ENCODE results near the gene MYLK4.

The MYLK4 gene

DNA sequence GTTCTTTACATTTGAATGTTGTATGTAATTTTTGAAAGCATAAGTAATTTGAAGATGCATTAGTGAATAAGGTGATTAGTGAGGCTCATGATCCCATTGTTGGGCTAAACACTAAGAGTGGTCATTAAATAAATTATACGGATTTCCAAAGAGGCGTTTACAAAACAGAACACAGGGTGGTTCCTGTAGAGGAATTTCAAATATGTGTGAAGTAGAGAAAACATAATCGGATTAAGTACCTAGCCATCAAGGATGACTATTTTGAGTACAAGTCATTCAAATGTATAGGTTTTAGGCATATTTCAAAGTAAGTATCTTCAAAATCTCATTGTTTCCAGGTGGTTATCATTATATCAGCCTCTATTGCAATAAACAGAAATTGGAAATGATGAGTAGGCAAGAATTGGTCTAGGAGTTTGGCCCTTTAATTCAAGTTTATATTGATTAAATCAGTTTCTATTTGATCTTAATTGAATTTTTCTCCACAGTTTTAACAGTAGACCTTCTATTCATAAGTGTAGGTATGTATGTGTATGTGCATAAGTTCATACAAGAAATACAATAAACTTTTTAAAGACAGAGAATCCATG, 94.8 kb downstream of the MYLK4 start:
- DNase-seq, result peak; percentile 19

DNA sequence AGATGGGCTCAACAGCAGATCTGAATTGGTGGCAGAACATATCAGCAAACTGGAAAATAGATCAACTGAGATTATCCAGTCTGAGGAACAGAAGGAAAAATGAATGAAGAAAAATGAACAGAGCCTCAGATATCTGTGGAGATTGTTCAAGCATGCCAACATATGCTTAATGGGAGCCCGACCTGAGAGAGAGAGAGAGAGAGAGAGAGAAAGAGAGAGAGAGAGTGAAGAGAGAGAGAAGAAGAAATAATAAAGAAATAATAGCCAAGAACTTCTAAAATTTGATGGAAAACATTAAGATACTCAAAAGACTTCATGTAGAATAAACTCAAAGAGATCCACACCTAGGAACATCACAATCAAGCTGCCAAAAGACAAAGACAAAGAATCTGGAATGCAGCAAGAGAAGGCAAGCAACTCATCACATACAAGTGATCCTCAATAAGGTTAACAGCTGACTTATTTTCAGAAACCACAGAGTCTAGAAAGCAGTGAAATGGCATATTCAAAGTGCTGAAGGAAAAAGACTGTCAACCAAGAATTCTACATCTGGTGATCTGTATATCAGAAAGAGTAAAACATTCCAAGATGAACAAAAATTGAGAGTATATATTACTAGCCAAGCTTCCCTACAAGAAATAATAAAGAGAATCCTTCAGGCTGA, 97.2 kb downstream of the MYLK4 start:
- no peak for DNase-seq

DNA sequence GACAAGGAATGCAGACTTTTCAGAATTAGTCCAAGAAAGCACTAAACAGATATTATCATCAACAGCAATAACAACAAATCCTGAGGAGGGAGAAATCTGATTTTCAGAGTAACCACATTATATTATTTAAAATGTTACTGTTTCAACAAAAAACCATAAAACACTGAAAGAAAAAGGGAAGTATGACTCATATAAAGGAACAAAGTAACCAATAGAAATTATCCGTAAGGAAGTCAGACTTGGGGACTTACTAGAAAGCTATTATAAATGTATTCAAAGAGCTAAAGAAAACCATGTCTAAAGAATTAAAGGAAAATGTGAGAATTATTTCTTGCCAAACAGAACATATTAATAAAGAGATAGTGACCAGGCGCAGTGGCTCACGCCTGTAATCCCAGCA, 98.1 kb downstream of the MYLK4 start:
- DNase-seq, result no peak

DNA sequence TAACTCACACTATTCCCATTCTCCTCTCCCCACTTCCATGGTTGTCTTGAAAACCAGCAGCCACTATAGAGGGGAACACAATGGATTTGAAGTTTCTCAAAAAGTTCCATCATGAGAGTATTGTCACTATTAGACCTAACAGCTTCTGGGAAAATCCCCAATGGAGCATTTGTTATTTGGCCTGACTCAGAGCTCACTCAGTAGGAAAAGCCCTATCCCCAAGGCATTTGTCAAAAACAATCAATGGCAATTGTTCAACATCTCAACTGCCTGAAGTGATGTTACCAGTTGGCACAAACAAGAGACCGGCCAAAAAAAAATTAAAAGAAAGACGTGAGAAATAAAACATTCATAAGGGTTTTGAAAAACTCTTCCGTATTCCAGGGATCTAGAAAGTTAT, 98.8 kb downstream of the MYLK4 start:
- DNase-seq, result no peak

DNA sequence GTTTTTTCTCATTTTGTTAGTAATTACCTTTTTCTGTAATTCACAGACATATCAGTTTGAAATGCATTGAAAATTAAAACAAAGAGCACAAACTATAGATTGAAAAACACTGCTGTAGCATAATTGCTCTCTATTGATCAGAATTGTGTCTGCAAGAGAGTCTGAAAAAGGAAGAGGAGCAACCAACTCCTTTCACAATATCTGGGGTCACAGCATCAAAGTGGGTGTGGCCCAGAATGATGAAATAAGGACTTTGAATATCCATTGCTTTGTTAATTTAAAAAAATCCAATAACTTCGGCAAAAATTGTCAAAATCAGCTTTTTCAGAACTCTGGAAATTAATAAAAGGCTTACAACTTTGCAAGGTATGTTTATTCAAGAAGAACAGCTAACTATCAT, 99.2 kb downstream of the MYLK4 start:
- no peak for DNase-seq

DNA sequence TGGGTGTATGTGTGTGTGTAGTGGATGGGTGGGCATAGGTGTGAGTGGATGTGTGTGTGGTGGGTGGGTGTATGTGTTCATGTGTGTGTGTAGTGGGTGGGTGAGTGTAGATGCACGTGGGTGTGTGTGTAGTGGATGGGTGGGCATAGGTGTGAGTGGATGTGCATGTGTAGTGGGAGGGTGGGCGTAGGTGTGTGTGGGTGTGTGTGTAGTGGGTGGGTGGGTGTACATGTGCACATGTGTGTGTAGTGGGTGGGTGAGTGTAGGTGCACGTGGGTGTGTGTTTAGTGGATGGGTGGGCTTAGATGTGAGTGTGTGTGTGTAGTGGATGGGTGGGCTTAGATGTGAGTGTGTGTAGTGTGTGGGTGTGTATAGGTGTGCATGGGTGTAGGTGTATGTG, 104.4 kb downstream of the MYLK4 start:
- DNase-seq, result no peak

DNA sequence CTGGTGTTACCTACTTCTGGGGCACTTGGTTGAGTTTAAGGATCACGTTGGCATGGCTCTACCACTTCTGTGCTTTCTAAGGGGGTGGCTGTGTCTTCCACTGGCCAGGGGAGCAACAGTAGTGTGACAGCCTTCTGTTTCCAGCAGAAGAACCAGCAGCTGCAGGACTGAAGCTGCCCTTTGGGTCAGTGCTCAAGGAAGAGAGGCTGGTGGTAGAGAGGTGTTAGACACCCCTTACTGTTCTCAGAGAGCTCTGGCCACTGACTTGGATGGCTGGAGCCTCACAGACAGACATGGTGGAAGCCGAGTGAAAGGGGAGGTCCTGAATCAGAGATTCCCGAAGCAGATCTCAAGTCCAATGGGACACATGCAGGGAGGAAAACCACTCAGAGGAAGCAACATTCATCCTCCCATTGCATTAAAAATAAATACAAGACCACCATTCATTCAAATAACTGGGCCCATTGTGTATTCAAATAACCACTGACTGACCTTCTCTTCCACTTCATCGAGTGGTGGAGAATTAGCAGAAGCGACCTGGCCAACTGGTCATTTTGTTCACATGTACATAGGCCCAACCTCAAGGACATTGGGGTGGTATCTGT, 106.7 kb downstream of the MYLK4 start:
- no peak for DNase-seq

DNA sequence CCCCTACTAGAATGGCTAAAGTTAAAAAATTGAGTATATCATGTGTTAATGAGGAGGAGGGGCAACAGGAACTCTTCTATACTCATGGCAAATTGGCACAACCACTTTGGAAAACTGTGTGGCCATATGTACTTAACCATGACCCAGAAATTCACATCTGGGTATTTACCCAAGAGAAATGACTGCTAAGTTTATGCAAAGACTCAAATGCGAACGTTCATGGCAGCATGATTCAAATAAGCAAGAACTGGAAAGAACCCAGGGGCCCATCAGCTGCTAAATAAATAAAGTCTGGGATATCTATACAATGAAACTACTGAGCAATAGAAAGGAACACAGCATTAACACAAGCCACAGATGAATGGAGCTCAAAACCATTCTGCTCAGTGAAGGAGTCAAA, 107.6 kb downstream of the MYLK4 start:
- DNase-seq, result no peak

DNA sequence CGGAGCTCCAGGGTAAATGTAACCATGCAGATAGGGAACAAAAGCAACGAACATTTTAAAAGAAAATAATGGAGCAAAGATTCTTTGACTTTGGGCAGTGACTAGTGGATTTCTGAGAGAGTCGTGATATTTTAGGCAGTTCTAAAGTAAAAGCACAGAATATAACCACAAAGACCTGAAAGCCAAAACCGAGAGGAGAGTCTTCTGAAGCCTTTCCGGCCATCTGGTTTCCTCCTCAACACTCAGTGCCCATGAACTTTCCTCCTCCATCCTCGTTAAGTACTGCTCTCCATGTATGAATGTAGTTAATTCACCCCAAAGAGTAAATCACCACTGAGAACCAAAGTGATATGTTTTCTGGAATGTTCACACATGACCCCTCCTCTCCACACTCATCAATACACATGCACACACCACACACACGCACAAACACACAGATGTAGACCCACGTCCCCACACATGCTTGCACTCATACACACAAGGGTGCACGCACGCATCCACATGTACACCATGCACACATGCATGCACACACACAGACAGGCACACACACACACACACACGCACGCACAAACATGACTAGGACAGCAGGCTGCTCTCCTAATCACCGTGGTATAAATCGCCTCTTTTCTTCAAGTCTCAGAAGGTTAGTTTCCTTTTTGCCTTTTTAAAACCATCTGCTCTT, 109.5 kb downstream of the MYLK4 start:
- DNase-seq, result no peak

DNA sequence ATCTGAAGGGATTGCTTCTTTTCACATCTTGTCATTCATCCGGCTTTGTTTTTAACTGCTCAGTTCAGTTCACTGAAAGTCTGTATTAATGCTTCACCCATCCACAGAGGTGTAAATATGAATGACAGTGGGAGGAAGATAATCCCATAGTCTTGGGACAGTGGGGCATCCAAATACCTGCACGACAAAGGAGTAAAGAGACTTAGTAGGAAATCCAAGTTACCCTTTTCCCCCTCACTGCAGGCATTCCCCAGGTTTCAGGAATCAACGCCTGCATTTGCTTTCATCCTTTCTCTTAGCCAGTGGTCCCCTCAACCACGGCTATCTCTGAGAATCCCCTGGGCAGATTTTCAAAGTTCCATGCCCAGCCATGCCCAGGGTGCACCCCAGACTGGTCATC, 110.2 kb downstream of the MYLK4 start:
- no peak for DNase-seq

DNA sequence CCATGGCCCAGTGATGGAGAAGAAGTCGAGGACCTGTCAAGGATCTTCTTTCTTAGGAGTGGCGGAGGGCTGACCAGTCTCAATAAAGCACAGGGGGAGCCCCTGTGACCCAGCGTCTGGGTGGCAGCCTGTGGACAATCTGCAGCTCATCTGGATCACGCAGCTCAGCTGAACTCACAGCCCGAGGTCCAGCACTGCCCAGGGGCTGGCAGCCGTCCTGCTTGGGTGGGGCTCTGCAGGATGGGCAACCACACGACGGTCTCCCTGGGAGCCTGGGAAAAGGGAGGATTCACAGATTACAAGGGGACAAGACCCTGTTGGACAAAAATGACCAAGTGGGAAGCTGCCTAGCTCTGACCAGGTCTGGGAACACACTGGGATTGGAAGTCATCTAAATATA, 110.8 kb downstream of the MYLK4 start:
- no peak for DNase-seq

DNA sequence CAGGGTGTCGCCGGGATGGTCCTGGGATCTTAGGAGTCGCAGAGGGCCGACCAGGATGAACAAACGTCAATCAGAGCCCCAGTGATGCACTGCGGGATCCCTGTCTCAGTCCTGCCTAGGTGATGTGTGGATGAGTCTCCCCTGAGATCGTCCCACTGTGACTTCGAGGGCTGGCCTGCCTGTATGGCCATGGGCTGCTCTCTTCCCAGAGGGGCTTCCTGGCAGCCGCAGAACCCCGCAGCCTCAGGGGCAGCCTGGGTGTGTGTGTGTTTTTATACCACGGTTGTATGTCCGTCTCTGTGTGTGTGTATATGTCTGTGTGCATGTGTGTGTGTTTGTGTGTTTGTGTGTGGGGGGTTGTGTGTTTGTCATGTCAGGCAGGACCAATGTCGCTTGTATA, 111.6 kb downstream of the MYLK4 start:
- no peak for DNase-seq

DNA sequence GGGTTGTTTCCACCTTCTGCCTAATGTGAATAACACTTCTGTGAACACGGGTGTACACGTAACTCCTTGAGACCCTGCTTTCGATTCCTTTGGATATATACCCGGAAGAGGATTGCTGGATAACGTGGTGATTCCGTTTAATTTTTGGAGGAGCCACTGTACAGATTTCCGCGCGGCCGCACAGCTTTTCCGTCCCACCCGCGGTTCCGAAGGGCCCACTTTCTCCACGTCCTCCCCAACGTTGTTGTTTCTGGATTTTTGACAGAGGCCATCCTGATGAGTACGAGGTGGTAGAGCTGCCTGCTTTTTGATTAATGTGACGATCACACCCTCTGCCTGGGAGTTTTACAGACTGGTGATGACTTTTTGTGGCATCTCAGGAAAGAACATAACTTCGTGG, 114.0 kb downstream of the MYLK4 start:
- DNase-seq, result no peak

DNA sequence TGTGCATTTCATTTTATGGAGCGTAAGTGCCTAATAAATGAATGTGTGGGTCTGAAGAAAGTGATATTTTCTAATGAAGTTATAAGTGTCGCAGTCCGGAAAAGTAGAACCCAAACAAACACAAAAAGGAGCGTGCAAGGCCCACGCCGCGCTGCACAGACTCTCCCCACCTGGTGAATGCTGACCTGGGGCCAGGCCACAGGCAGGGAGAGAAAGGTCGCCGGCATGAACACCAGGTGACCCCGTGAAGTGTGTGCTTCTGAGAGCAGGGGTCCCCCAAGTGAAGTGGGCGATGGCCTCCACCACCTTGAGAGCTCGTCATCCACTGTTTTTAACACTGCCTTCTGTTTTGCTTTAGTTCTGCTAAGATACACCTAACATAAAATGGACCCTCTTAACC, 114.8 kb downstream of the MYLK4 start:
- no peak for DNase-seq

DNA sequence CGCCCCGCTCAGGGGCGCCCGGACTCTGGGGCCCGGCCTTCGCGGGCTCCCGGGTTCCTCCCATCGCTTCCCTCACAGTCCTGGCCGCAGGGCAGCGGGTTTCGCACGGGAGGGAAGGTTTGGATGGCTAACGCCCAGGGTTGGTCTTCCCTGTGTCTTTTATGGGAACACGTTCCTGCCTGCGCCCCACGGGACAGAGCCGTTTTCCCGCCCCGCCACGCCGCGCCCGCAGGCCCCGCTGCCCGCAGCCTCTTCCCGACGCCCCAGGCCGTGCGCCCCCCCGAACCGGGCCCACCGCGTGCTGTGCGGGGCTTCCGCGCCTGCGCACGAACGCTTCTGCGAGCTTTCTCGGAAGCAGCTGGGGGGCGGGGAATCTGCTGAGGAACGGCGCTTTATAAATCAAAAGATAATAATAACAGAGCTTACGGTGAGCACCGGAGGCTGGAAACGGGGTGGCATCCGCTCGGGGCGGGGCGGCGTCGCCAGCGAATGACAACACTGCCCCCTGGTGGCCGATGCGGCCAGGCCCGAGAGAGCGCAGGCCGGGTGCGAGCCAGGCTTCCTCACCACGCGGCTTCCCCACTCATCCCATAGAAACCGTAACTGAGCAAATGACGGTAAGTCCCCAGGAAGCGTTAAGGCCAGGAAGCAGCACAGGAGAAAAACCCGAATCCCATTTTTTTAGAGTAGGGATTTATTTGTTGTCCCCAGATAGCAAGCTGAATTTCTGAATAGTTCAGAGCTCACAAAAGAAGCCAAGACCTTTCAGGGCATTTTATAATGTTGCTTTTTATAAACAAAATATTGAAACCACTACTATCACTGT, 116.4 kb downstream of the MYLK4 start:
- peak; percentile 84 for DNase-seq

DNA sequence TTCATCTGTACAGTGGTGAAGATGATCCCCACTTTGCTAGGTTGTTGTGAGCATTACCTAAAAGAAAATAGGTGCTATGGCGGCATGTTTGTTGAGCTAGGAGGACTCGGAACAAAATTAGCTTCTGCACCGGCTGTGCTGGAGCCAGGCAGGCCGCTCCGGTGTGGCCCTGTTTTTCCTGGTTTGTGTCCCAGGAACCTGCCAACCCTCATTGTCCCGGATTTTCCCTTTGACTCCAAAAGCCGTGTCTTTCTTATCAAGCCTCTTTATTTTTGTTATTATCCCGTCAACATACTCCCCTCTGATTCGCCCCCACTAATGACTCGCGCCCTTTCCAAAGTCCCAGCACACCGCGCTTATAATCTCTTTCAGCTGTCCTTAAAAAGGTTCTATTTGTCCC, 117.0 kb downstream of the MYLK4 start:
- DNase-seq, result no peak

DNA sequence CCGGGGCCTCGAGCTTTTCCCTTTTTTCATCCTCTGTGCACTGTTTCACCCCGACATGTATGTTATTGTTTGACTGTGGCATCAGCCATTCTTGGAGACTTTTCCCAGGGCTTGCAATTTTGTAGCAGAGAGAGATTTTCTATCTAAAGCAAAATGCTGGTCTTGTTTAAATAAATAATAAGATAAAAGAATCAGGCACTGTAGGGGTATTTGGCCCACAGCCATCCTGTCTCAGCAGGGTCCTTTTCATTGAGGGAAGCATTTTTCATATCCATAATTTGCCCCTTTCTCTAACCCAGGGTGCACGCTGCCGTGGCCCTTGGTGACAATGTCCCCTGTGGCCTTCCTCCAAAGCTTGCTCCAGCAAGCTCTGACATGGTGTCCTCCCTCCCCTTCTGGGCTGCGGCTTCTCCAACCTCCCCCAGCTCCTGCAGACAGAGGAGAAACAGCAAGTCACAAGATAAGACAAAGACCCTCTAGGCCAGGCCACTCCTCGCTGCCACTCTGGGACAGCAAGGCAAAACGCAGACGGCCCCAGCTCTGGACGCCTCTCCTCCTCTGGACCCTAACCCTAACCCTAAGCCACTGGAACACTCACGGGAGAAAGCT, 117.6 kb downstream of the MYLK4 start:
- no peak for DNase-seq

DNA sequence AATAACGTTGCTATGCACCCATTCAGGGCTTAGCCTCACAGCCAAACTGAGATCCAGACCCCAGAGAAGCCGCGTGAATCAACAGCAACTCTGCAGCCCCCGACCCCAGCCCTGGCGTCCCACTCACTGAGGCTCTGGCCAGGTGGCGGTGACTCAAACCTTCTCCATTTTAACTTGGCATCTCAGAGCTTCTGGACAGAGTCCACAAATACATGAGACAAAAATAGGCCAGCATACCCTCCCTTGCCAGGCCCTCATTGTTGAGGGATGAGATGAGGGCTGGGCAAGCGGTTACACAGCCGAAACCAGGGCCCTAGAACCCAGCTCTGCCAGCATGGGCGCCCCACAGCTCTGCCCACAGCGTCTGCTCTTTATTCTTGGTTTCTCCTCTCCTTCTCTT, 118.4 kb downstream of the MYLK4 start:
- DNase-seq, result no peak

DNA sequence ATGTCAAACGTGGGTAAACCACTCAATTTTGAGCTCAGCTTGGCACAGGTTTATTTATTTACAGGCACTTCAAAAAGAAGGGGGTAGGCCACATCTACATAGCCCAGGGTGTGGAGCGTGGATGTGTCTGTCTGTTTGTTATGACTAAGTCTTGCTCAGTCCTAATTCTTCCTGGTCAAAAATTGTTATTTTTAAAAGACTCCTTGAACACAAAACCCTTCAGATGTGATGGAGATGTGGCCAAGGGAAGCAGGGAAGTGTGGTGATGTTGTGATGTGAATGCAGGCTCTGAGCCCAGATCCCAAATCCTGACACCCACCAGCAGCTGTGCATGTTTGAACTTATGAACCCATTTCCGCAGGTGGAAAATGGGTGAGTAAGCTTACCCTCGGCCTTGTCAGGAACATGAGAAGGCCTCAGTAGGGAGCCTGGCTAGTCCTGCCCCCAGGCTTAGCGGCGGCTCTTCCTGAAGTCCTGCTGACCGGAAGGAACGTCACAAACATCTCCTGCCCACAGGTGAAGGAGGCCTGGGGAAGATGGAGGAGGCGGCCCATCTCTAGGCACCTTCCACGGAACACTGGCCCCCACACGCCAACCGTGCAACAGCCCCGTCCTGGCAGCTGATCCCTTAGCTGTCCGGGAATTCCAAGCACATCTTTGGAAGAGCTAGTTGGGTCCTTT, 119.7 kb downstream of the MYLK4 start:
- no peak for DNase-seq

DNA sequence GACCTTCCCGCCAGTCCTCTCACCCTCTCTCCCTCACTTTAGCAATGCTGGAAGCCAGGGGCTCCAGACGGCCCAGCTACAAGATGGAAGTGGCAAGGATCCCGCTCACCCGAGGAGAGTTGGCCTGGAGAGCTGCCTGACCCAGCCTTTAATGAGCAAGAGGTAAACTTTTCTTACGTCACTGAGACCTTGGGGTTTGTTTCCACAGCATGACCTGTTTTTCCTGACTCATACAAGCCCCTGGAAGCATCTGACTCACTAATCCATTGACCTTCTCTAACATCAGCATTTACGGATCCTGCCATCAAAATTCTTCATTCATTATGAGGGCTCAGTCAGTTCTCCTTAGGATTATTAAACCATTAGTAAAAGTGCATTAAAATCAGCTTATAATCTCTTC, 120.4 kb downstream of the MYLK4 start:
- DNase-seq, result no peak

DNA sequence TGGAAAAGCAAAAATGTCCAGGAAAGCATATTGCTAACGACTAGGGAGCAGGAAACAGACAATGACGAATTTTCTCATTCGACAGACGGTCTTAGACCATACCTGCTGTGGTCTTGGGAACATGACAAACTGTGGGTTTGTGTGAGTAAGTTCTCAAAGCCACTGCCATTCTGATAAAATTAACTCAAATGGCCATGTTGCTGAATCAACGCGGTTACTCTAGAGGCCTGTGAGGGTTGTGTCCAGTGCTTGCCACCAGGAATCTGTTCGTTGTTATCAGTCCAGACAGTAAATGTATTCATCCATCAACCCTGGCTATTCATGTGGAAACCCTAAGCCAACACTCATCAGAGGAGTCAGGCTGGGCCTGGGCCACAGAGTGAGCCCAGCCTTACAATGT, 124.3 kb downstream of the MYLK4 start:
- DNase-seq, result no peak

DNA sequence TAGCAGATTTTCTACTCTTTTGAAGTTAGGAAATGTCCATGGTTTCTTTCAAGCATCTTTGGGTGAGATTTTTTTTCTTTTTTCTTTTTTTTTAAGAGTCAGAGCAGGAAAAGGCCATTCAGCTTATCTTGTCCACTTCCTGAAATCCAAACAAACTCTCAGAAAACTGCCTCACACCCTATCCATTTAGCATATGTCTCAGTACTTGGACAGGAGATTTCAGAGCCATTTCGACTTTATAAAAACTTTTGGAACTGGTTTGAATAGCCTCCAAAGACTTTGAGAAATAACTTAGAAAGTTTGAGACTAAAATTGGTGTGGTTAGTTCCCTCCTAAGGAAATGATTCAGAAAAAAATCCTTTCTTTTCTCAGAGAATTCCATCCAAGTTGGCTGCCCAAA, 125.1 kb downstream of the MYLK4 start:
- no peak for DNase-seq

Measured in NCI-H82 (cell line).